ENCODE measurements around the gene VWF.
"Not testable (repeated sequence)": the region's sequence is repeated elsewhere in the genome, so short reads cannot be mapped to it uniquely, and the experiment has no call there.

DNA sequence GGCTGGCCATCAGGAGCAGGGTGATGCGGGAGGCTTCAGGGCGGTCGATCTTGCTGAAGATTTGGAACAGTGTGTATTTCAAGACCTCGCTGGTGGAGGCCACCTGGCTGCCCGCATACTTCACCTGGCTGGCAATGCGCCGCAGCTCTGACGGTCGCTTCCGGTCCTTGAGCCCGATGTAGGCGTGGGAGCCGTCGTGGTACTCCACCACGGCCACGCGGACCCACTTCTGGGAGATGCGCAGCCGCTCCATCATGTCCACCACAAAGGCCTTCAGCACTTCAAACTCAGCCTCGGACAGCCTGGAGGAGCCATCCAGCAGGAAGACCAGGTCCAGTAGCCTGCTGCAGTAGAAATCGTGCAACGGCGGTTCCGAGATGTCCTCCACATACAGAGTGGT, 105.2 kb downstream of the VWF start:
- TF ChIP-seq, protein P1, sequence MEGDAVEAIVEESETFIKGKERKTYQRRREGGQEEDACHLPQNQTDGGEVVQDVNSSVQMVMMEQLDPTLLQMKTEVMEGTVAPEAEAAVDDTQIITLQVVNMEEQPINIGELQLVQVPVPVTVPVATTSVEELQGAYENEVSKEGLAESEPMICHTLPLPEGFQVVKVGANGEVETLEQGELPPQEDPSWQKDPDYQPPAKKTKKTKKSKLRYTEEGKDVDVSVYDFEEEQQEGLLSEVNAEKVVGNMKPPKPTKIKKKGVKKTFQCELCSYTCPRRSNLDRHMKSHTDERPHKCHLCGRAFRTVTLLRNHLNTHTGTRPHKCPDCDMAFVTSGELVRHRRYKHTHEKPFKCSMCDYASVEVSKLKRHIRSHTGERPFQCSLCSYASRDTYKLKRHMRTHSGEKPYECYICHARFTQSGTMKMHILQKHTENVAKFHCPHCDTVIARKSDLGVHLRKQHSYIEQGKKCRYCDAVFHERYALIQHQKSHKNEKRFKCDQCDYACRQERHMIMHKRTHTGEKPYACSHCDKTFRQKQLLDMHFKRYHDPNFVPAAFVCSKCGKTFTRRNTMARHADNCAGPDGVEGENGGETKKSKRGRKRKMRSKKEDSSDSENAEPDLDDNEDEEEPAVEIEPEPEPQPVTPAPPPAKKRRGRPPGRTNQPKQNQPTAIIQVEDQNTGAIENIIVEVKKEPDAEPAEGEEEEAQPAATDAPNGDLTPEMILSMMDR (IDR thresholded peaks at IDR 0.05; ENCODE audit: low read length) = not testable (repeated sequence)
- not testable (repeated sequence) for TF ChIP-seq EZH2 (IDR thresholded peaks at IDR 0.05; ENCODE audit: borderline replicate concordance, low read length)

Measured in OCI-LY1 (cell line).